Tibial artery (tissue), 4 donors: ENCODE data around the gene DECR2.
"Not testable (repeated sequence)": the region's sequence is repeated elsewhere in the genome, so short reads cannot be mapped to it uniquely, and the experiment has no call there.

Source experiments
- DNase-seq, 2 donors: peaks; one replicate each; pipeline ENCODE4 v3.0.0-alpha.2; 2019
- H3K27ac ChIP-seq, 2 donors: fragments of 200-600 bp; sonication (generic) in 1 of 2; 1 replicate in 1 of 2; 2 replicates in 1 of 2; pipeline ENCODE4 v1.5.1; 2018 to 2019; ENCODE audit warnings: mild to moderate bottlenecking in 1 of 2
- H3K27me3 ChIP-seq, 2 donors: fragments of 200-600 bp; sonication (generic) in 1 of 2; one replicate each; pipeline versions ENCODE4 v1.5.1 to v1.6.0; 2016 to 2019
- H3K36me3 ChIP-seq, 3 donors: fragments of 200-600 bp; sonication (generic) in 2 of 3; one replicate each; pipeline ENCODE4 v1.5.1; 2016 to 2019; ENCODE audit warnings: mild to moderate bottlenecking in 2 of 3
- H3K4me1 ChIP-seq, 4 donors: fragments of 200-600 bp; sonication (generic) in 2 of 4; 1 replicate in 3 of 4; 2 replicates in 1 of 4; pipeline ENCODE4 v1.5.1; 2016 to 2019
- H3K4me3 ChIP-seq, 2 donors: fragments of 200-600 bp; sonication (generic) in 1 of 2; 1 replicate in 1 of 2; 2 replicates in 1 of 2; pipeline ENCODE4 v1.5.1; 2018 to 2019; ENCODE audit warnings: mild to moderate bottlenecking in 2 of 2
- H3K9me3 ChIP-seq, 3 donors: fragments of 200-600 bp; sonication (generic) in 1 of 3; one replicate each; pipeline ENCODE4 v1.5.1; 2016 to 2019
- intact Hi-C: fragments of 100-400 bp; cut with DNase I; formaldehyde crosslinking; loops from one replicate; pipeline ENCODE4 v1.15.0; 2023; ENCODE audit warnings: low total_unique reads
- TF ChIP-seq, protein P1 (sequence below), 2 experiments: fragments of 200-600 bp in 1 of 2; fragments of 450-650 bp in 1 of 2; IDR thresholded peaks; one replicate each; pipeline ENCODE4 v1.5.1; 2017 to 2019; ENCODE audit warnings: antibody characterized with exemption in 2 of 2, mild to moderate bottlenecking in 1 of 2, moderate library complexity in 1 of 2

DECR2 gene

DNA sequence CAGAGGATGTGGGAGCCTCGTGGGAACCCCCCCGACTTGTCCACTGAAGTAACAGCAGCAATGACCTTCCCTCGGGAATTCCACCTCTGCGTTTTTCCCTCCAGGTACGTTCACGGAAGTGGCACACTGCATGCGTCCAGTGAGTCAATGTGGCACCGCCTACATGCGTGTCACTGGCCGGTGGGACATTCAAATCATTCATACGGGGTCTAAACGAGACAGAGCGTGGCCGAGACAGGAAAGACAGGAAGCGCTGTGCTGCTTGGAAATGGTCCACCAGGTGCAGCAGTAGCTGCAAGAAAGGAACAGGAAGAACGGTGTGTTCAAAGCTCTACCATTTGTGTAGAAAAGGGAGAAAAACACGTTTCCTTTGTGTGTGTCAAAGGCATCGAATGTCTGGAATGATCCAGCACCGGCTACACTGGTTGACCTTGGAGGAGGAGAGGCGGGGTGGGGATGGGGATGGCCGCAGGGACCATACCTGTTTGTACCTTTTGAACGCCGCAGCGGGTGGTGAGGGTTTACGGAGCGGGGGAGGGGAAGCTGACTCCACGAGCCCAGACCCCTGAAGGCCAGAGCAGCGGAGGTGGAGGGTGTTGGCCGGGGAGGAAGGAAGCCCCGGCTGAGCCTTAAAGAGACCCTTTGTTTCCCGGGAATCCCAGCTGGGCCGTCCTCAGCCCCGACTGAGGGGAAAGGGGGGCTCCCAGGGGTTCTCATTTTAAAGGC lies 18.2 kb upstream of the DECR2 start:
- Histone ChIP-seq H3K27me3 (no peaks in the 10 kb centered on the region), H3K4me1 (peaks cover 0 to 49% (median 30%) of the 10 kb centered on the region in 4 donors), H3K4me3 (peak overlapping the region; percentile 83 to 96), H3K9me3 (no peaks in the 10 kb centered on the region), H3K27ac (no peak overlapping the region), H3K36me3 (no peaks in the 10 kb centered on the region)
- TF ChIP-seq, protein P1, sequence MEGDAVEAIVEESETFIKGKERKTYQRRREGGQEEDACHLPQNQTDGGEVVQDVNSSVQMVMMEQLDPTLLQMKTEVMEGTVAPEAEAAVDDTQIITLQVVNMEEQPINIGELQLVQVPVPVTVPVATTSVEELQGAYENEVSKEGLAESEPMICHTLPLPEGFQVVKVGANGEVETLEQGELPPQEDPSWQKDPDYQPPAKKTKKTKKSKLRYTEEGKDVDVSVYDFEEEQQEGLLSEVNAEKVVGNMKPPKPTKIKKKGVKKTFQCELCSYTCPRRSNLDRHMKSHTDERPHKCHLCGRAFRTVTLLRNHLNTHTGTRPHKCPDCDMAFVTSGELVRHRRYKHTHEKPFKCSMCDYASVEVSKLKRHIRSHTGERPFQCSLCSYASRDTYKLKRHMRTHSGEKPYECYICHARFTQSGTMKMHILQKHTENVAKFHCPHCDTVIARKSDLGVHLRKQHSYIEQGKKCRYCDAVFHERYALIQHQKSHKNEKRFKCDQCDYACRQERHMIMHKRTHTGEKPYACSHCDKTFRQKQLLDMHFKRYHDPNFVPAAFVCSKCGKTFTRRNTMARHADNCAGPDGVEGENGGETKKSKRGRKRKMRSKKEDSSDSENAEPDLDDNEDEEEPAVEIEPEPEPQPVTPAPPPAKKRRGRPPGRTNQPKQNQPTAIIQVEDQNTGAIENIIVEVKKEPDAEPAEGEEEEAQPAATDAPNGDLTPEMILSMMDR (IDR thresholded peaks at IDR 0.05), result no peak
- intact Hi-C loops, result no loop called here
- DNase-seq, result peak in 1 of 2 donors; percentile 64

DNA sequence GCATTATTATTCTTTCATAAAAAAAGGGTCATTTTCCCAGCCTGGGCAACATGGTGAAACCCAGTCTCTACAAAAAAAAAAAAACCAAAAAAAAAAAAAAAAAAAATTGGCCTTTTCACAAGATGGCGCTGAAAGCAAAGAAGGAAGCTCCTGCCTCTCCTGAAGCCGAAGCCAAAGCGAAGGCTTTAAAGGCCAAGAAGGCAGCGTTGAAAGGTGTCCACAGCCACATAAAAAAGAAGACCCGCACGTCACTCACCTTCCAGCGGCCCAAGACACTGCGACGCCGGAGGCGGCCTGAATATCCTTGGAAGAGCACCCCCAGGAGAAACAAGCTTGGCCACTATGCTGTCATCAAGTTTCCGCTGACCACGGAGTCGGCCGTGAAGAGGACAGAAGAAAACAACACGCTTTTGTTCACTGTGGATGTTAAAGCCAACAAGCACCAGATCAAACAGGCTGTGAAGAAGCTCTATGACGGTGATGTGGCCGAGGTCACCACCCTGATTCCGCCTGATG lies 15.0 kb upstream of the DECR2 start:
- no peak for DNase-seq
- intact Hi-C loops, result no loop called here
- TF ChIP-seq, protein P1 (IDR thresholded peaks at IDR 0.05), result no peak
- no peaks in the 10 kb centered on the region for H3K9me3 ChIP-seq
- no peaks in the 10 kb centered on the region for H3K27me3 ChIP-seq
- H3K36me3 ChIP-seq, result no peaks in the 10 kb centered on the region
- H3K27ac ChIP-seq, result no peak overlapping the region
- no peak overlapping the region for H3K4me3 ChIP-seq
- peaks cover 0 to 24% (median 16%) of the 10 kb centered on the region in 4 donors for H3K4me1 ChIP-seq

DNA sequence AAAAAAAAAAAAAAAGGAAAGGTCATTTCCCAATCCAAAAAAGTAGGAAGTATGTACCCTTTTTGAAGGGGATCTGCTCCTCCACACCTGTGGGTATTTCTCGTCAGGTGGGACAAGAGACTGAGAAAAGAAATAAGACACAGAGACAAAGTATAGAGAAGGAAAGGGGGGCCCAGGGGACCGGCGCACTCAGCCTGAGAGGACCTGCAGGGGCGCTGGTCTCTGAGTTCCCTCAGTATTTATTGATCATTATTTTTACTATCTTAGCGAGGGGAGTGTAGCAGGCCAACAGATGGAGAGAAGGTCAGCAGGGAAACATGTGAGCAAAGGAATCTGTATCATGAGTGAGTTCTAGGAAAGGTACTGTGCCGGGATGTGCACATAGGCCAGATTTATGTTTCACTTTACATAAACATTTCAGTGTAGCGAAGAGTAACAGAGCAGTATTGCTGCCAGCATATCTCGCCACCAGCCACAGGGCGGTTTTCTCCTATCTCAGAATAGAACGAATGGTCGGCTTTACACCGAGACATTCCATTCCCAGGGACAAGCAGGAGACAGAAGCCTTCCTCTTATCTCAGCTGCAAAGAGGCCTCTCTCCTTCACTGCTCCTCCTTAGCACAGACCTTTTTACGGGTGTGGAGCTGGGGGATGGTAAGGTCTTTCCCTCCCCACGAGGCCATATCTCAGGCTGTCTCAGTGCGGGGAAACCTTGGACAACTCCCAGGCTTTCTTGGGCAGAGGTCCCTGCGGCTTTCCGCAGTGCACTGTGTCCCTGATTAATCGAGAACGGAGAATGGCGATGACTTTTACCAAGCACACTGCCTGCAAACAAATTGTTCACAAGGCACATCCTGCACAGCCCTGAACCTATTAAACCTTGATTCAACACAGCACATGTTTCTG lies 13.7 kb upstream of the DECR2 start:
- peak overlapping the region; percentile 48 to 57 for H3K27ac ChIP-seq
- peak overlapping the region in 1 of 2 donors; percentile 22 for H3K4me3 ChIP-seq
- H3K9me3 ChIP-seq, DNase-seq, H3K27me3 ChIP-seq, H3K36me3 ChIP-seq, intact Hi-C loops: not testable (repeated sequence)
- H3K4me1 ChIP-seq, result peaks cover 0 to 17% (median 10%) of the 10 kb centered on the region in 4 donors

DNA sequence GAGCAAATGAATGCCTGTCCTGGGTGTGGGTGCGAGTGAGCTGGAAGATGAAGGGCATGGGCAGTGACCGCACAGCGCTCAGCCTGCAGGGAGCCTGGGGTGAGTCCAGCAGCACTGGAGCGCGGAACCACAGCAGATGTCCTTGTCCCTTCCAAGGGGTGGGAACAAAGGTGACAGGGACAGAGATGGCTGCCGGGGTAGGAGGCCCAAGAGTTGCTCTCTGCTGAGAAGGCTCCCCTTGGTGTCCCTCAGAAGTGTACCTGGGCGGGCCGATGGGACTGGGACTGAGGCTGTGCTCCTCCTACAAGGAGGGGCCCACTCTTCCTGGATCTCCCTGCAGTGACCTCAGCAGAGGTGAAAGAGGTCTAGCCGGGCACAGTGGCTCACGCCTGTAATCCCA lies 12.3 kb upstream of the DECR2 start:
- no peak for DNase-seq
- H3K27ac ChIP-seq, result no peak overlapping the region
- TF ChIP-seq, protein P1 (IDR thresholded peaks at IDR 0.05), result no peak
- no peaks in the 10 kb centered on the region for H3K27me3 ChIP-seq
- H3K4me1 ChIP-seq, result peaks cover 0 to 10% (median 7%) of the 10 kb centered on the region in 4 donors
- H3K4me3 ChIP-seq, result no peak overlapping the region
- no peaks in the 10 kb centered on the region for H3K9me3 ChIP-seq
- H3K36me3 ChIP-seq, result no peaks in the 10 kb centered on the region
- intact Hi-C loops, result no loop called here

DNA sequence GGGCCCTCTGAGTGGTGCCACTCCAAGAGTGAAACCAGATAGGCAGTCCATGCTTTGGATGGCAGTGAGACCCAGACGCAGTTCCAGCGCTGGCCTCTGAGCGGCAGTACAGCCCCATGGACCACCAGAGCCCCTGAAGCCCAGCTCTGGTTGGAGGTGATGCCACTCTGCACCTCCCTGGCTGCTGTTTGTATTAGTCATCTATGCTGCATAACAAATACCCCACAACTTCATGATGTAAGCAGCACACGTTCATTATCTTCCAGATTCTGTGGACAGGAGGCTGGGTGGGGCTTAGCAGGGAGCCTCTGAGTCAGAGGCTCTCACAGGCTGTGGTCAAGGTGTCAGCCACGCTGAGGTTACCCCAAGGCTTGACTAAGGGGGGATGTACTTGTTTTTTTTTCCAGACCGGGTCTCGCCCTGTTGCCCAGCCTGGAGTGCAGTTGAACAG lies 9.8 kb upstream of the DECR2 start:
- TF ChIP-seq, protein P1 (IDR thresholded peaks at IDR 0.05), result peak; percentile 70 to 75
- intact Hi-C loops, result no loop called here
- no peaks in the 10 kb centered on the region for H3K36me3 ChIP-seq
- DNase-seq, result peak in 1 of 2 donors; percentile 76
- H3K9me3 ChIP-seq, result no peaks in the 10 kb centered on the region
- H3K27me3 ChIP-seq, result no peaks in the 10 kb centered on the region
- no peak overlapping the region for H3K4me3 ChIP-seq
- peaks cover 0 to 17% (median 7%) of the 10 kb centered on the region in 4 donors for H3K4me1 ChIP-seq
- H3K27ac ChIP-seq, result no peak overlapping the region
